Left lobe of liver (tissue), 2 donors: ENCODE measurements around the gene SIN3B. TPM values are rescaled to one million over a fixed set of nuclear protein-coding genes. Genes with fewer than 3 reads are reported as not detected.
"Not testable (repeated sequence)": the region's sequence is repeated elsewhere in the genome, so short reads cannot be mapped to it uniquely, and the experiment has no call there.

Source experiments
- ATAC-seq: fragments of 200-7000 bp; cut with Tn5 transposase; one replicate; pipeline ENCODE4 v1.9.1; 2020; ENCODE audit warnings: mild to moderate bottlenecking, moderate library complexity
- DNase-seq: peaks from one replicate; pipeline ENCODE4 v3.0.0-alpha.2; 2020; ENCODE audit warnings: low spot score
- total RNA-seq: library from RNA; stranded (reverse); gene quantifications from one replicate; pipeline ENCODE4 v1.2.1, GENCODE V29; 2021
- donor health status: DM: no; HTN: no; CAD: no; lungs with moderate emphysema.
- donor health status: DM: no; HTN: yes; CAD: no.

SIN3B gene
- total RNA-seq, 1 donor from 2014 or later, result 15.0 TPM

DNA sequence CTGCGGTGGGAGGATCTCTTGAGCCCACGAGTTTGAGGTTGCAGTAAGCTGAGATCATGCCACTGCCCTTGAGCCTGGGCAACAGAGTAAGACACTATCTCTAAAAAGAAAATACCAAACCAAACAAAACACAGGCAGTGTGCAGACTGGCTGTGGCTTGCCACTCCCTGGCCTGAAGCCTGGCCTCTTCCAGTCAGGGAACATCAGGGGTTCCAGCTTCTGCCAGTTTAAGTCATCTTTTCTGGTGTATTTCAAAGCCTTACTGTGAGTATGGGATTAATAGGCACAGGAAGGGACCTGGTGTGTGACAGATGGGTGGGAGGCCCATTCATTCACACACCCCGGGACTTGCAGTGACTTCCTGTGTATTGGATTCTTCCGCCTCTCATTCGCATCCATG, 32.6 kb downstream of the SIN3B start:
- ATAC-seq (no peak), DNase-seq (no peak)

DNA sequence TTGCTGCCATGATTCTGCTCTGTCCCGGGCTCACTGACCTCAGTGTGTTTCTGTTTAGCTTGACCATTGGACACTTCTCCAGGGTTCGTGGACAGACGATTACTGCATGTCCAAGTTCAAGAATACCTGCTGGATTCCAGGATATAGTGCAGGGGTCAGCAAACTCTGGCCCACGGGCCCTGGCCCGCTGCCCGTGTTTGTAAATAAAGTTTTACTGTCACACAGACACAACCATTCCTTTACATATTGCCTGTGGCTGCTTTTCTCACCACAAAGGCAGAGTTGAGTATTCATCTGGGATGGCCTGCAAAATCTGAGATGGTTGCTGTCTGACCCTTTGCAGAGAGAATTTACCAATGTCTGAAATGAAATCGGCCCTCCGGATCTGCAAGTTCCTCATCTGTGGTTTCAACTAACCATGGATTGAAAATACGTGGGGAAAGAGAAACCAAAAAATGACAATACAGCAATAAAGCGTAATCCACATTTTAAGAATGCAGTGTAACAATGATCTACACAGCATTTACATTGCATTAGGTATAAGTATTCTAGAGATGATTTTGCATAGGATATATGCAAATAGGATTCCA, 33.7 kb downstream of the SIN3B start:
- ATAC-seq (peak; percentile 10), DNase-seq (no peak)

DNA sequence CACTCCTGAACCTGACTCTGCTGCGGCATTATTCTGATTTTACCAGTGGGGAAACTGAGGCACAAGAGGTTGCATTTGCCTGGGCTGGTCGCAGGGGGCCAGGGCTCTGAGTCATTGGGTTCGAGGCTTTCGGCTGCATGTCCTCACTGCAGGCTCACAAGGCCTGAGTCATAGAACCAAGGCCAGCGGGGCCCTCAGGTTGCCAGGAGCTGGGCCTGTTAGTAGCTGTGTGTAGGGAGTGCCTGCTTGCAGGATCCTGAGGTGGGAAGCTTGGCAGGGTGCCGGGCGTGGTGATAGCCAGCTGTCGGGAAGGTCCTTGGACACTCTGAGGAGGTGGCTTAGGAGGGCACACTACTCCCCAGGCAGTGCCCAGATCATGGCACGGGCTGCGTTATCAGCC, 38.0 kb downstream of the SIN3B start:
- ATAC-seq, result no peak
- no peak for DNase-seq

DNA sequence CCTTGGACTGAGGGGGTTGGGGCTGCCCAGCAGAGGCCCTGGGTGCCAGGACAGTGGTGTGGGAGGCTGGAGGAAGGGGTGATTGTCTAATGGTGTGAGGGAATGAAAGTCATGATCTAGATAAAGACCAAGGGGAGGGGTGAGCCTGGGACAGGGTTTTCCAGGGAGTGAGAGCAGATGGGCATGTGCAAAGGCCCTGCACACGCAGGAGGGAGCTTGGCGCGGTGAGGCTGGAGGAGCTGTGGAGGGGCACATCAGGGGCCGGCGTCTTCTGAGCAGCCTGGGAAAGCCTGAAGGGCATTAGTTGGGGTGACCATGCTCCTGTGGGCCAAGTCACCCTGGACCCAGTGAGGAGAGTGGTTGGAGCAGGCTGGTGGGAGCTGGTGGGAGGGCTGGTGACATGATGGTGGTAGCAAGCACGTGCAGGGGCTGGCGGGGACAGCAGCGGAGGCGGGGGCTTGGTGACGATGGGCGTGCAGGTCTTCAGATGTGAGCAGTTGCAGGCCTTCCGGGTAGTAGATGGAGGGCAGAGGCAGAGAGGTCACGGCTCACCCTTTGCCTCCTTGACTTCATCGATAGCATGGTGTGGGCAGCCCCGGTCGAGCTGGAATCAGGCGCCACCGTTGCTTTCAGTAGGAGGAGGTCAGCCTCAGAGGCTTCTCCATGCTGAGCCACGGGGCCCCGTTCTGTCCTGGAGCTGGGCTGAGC, 39.4 kb downstream of the SIN3B start:
- no peak for DNase-seq
- no peak for ATAC-seq

DNA sequence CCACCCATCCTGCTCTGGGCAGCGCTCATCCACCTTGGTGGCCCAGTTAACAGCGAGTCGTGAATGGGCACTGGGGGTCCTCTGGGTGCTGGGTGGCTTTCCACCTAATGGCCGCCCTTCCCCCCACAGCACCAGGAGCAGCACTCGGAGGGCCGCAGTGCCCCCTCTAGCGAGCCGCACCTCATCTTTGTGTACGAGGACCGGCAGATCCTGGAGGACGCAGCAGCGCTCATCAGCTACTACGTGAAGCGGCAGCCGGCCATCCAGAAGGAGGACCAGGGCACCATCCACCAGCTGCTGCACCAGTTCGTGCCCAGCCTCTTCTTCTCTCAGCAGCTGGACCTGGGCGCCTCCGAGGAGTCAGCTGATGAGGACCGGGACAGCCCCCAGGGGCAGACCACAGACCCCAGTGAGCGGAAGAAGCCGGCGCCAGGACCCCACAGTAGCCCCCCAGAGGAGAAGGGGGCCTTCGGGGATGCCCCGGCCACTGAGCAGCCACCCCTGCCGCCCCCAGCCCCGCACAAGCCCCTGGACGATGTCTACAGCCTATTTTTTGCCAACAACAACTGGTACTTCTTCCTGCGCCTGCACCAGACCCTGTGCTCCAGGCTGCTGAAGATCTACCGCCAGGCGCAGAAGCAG, 40.3 kb downstream of the SIN3B start:
- DNase-seq (no peak), ATAC-seq (no peak)

DNA sequence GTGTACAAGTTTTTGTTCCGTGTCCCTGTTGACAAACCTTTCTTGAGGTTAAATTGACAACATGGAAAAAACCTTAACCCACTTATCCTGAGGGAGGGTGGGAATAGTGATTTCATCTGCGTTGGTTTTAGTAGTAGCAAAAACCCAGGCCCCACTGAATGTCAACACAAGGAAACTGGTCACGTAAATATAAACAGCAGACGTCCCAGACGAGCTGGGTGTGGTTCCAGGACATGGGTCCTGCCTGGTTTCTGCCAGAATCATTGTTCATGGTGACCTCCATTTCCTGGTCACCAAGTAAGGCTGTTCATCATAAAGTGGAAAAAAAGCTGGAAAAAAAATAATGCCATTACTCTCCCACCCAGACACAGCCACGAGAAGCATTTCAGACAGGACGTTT, 42.7 kb downstream of the SIN3B start:
- ATAC-seq (peak; percentile 46), DNase-seq (no peak)

DNA sequence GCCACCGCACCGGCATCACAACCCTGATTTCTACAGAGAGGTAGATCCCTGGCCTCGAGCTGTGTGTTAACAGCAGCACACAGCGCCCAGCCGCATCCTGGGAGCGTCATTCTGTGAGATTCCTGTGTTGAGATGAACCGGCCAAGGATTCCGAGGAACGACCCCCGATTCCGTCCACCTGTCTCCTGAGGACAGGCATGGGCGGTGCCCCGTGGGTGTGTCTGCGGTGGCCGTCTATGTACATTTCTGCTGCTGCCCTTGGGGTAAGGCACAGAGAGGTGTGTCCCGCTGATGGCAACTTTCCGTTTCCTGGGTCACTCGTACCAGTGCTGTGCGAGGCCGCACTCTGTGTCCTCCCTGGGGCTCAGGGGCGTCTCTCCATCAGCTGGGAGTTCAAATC, 43.5 kb downstream of the SIN3B start:
- no peak for ATAC-seq
- no peak for DNase-seq

DNA sequence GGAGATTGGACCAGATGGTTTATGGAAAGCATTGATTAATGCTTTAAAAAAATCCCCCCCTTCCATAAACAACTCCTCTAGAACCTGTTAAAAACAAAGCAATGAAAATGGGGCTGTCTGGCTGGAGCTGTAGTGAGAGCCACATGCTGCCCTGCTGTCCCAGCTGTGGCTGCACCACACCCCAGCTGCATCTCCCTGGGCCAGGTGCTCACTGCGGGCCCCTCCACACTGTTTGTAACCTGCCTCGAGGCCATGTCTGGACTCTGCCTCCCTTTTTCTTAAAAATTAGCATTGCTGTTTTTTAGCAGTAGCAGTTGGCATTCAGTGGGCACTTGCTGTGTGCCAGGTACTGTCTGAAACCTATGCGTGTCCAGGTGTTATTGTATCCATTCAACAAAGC, 44.4 kb downstream of the SIN3B start:
- ATAC-seq (no peak), DNase-seq (no peak)

DNA sequence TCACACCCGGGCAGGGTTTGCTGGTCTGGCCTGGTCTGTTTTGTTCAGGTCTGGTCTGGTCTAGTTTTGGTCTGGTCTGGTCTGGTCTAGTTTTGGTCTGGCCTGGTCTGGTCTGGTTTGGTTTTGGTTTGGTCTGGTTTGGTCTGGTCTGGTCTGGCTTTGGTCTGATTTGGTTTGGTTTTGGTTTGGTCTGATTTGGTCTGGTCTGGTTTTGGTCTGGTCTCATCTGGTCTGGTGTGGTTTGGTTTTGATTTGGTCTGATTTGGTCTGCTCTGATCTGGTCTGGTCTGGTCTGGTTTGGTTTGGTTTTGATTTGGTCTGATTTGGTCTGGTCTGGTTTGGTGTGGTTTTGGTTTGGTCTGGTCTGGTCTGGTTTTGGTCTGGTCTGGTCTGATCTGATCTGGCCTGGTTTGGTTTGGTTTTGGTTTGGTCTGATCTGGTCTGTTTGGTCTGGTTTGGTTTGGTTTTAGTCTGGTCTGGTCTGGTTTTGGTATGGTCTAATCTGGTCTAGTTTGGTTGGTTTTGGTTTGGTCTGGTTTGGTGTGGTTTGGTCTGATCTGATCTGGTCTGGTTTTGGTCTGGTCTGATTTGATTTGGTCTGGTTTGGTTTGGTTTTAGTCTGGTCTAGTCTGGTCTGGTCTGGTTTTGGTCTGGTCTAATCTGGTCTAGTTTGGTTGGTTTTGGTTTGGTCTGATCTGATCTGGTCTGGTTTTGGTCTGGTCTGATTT, 45.2 kb downstream of the SIN3B start:
- DNase-seq (no peak), ATAC-seq (no peak)

DNA sequence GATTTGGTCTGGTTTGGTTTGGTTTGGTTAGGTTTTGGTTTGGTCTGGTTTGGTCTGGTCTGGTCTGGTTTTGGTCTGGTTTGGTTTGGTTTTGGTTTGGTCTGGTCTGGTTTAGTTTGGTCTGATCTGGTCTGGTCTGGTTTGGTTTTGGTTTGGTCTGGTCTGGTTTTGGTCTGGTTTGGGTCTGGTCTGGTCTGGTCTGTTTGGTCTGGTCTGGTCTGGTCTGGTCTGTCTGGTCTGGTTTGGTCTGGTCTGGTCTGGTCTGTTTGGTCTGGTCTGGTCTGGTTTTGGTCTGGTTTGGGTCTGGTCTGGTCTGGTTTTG, 45.7 kb downstream of the SIN3B start:
- ATAC-seq, DNase-seq: not testable (repeated sequence)

DNA sequence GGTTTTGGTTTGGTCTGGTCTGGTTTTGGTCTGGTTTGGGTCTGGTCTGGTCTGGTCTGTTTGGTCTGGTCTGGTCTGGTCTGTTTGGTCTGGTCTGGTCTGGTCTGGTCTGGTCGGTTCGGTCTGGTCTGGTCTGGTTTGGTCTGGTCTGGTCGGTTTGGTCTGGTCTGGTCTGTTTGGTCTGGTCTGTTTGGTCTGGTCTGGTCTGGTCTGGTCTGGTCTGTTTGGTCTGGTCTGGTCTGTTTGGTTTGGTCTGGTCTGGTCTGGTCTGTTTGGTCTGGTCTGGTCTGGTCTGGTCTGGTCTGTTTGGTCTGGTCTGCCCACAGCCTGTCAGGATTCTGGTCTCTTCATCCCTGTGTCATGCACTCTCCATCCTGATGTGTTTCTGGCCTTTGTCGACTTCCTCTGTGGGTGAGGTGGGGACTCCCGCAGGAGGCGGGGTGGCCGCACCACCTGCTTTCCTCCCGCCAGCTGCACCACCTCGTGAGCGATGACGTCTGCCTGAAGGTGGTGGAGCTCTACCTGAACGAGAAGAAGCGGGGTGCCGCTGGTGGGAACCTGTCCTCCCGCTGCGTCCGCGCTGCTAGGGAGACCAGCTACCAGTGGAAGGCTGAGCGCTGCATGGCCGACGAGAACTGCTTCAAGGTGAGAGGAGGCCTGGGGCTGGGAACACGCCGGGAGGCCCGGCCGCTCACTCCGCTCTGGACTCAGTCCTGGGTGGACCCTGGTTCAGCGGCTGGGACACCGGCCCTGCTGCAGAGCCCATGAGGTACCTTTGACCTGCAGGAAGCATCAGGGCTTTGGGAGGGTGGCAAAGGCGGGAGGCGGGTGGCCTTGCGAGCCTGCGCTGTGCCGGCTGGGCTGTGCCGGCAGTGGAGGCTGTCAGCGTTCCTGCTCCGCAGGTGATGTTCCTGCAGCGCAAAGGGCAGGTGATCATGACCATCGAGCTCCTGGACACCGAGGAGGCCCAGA, 46.7 kb downstream of the SIN3B start:
- ATAC-seq, result no peak

DNA sequence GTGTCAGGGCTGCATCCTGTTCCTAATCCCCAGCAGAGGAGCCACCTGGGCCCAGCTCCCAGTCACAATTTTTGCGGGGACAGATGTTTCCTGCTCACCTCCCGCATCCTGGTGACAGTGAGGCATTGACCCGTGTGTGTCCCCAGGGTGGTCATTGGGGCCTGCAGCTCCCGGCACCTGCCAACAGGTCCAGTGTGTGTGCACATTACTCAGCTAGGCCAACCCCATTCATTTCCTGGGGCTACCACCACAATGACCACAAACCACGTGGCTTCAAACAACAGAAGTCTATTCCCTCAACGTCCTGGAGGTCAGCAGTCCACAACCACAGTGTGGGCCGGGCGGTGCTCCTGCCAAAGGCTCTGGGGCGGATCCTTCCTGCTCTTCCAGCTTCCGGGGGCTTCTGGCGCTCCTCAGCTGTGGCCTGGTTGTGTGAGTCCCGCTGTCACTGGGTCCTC, 47.7 kb downstream of the SIN3B start:
- no peak for DNase-seq
- no peak for ATAC-seq

More for the DNA sequence above, 46.7 kb downstream of the SIN3B start:
- no peak for DNase-seq

DNA sequence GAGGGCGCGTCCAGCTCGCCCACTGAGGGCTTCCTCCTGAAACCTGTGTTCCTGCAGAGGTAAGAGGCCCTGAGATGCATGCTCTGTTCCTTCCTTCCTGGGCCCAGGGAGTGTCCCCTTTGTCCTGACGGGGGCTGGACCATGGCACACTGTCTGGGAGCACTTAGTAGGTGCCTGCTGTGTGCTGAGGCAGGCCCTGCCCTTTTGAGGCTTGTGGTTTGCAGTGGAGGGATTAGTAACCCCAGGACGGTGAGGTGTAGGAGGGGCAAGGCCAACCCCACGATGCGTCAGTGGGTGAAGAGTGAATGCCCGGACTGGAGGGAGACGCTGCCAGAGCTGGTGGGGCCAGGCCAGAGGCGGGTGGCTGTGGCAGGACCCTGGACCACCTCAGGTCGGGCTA, 48.4 kb downstream of the SIN3B start:
- ATAC-seq (no peak), DNase-seq (no peak)

DNA sequence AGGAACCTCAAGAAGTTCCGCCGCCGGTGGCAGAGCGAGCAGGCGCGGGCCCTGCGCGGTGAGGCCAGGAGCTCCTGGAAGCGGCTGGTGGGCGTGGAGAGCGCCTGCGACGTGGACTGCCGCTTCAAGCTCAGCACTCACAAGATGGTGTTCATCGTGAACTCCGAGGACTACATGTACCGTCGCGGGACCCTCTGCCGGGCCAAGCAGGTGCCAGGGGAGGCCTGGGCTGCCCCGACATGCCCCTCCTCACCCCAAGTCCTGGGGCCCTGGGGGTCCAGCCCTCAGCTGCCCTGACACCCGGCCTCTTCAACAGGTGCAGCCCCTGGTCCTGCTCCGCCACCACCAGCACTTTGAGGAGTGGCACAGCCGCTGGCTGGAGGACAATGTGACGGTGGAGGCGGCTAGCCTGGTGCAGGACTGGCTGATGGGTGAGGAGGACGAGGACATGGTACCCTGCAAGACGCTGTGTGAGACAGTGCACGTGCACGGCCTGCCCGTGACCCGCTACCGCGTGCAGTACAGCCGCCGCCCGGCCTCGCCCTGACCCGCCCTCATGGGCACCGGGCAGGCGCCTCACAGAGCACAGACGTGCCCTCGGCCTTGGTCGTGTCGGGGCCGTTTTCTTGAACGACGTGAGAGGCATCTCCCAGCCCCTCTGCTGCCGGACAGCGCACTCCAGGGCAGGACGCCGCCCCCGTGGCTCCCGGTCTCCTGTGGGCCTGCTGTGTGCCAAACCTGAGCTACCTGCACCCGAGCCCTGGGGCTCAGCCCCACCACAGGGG, 49.2 kb downstream of the SIN3B start:
- DNase-seq (no peak), ATAC-seq (no peak)

DNA sequence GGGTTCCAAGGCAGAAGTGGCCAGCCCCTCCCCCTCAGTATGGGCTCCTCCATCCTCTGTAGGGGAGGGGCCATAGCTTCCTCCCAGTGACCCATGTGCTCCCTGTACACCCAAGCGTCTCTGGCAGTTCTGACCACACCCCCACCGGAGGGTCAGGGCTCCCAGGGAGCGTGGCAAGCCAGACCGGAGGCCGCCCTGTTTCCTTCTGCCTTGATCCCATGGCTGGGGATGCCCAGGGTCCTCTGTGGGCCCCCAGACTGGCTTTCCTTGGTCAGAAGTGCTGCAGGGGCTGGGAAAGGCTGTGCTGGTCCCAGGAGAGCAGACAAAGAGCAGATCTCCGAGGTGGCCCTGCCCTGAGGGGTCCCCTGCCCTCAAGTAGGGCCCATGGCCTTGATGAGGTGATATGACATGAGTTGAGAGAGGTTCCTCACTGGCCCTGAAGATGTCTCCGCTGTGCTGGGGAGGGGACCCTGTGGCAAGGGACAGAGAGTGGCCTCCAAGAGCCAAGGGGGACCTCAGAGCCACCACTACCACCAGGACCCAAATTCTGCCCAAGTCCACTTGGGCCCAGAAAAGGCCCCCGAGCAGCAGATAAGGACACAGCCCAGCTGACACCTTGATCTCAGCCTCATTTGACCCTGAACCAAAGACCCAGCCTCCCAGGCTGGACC, 51.8 kb downstream of the SIN3B start:
- peak; percentile 14 for ATAC-seq
- DNase-seq, result no peak

DNA sequence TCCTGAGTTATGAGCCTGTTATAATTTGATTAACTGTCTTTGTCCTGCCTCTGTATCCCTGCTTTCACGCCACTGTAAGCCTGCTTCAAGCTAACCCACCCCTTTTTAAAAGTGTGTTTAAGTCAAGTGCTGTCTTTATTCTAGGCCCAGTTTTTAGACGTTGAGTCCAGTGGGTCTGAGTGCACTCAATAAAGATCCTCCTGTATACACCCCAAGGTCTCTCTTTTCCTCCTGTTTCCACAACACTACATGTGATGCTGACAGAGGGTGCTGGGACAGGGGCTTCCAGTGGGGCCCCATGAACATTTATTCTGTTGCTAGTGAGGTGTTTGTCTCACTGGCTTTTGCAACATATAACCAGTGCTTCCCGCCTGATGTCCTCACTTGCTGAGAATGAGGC, 52.9 kb downstream of the SIN3B start:
- ATAC-seq, result no peak

DNA sequence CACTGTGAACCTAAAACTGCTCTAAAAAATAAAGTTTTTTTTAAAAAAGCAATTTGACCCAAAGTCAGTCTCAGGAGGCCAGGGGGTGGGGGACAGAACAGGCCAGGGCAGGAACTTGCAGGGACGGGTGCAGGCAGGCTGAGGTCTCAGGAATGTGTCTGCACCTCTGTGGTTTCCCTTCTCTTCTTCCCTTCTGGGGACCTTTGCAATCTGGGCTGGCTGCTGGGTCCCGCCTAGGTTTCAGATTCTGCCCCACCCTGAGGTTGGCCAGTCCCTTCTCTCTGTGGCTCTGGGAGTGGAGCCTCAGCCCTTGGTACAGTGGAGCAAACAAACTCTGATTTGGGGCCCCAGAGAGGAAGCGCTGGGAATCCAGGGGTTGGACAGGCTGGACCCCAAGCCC, 54.3 kb downstream of the SIN3B start:
- DNase-seq (no peak), ATAC-seq (no peak)

More for the DNA sequence above, 52.9 kb downstream of the SIN3B start:
- DNase-seq, result no peak

DNA sequence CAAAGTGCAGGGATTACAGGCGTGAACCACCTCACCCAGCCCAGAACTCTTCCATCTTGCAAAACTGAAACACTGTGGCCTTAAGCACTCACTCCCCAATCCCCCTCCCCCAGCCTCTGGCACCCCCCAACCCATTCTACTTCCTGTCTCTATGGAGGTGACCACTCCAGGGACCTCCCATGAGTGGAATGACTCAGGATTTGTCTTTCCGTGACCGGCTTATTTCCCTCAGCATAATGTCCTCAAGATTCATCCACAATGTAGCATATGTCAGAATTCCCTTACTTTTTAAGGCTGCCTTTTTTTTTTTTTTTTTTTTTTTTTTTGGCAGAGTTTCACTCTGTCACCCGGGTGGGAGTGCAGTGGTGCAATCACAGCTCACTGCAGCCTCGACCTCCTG, 56.0 kb downstream of the SIN3B start:
- DNase-seq (no peak), ATAC-seq (no peak)

DNA sequence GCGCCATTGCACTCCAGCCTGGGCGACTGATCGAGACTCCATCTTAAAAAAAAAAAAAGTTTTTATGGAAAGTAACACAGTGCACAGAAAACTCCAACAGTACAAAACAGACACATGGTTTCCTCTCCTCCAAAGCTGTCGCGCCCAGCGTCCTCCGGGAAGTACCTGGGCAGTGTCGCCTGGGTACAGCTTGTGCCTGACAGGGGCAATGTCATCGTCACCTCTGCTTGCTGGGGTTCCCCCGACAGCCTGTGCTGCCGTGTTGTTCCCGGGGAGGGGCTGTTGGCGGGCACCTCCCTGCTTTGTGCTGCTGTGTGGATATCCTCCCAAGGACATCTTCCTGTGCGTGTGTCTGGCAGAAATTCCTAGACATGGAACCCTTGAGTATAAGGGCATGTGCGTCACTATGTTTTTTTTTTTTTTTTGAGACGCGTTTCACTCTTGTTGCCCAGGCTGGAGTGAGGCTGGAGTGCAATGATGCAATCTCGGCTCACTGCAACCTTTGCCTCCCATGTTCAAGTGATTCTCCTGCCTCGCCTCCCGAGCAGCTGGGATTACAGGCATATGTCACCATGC, 57.2 kb downstream of the SIN3B start:
- DNase-seq (peak; percentile 56), ATAC-seq (peak; percentile 70)
